Measurements from ENCODE around the gene GJA4. TPM values are rescaled to one million over a fixed set of nuclear protein-coding genes. Genes with fewer than 3 reads are reported as not detected.

The GJA4 gene
- total RNA-seq, 1 experiment from 2014 or later: not detected

DNA sequence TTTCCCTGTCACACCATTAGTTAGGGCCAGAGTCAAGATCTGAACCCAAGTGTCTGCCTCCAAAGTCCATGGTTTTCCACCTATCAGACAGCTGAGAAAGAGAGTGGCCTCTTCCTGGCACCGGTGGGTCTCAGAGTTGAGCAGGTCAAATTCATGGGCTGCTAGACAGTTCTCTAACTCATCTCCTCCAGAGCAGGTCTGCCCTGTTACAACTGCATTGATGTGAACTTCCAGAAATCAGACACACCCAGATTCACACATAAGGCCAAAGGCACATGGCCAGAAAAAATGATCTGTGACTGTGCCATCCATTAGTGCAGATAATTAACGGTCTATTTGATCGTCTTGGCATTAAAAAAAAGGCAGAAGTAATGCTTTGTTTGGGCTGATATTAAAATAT is 49.3 kb downstream of the GJA4 start:
- Mint-ChIP-seq H3K27ac (ENCODE audit: unreplicated experiment) (no peak overlapping the region), H3K9me3 (ENCODE audit: unreplicated experiment) (no peaks in the 10 kb centered on the region), H3K4me3 (ENCODE audit: unreplicated experiment) (no peak overlapping the region), H3K36me3 (ENCODE audit: insufficient read depth, unreplicated experiment) (no peaks in the 10 kb centered on the region), H3K4me1 (ENCODE audit: low read depth, unreplicated experiment) (peaks cover 5% of the 10 kb centered on the region), H3K27me3 (ENCODE audit: insufficient read depth, unreplicated experiment) (no peaks in the 10 kb centered on the region)
- Histone ChIP-seq H3K9me3 (no peaks in the 10 kb centered on the region), H3K4me3 (ENCODE audit: low read depth, low read length) (no peak overlapping the region), H3K36me3 (ENCODE audit: control insufficient read depth, insufficient read depth, low read length) (no peaks in the 10 kb centered on the region), H3K4me1 (peaks cover 16% of the 10 kb centered on the region; the same call in 1 of the 2 replicates), H3K27me3 (replicated peaks; ENCODE audit: control insufficient read depth, insufficient read depth, low read length) (no peaks in the 10 kb centered on the region)
- ChIA-PET POLR2A (no interaction called here), CTCF (interaction anchor here (1.7 kb wide), 1 partner anchor 11 kb away, joined by 6 read pairs; no protein-coding TSS in a partner anchor)
- intact Hi-C loops (cut with micrococcal nuclease; ENCODE audit: unreplicated experiment): no loop called here
- BruUV-seq (replicated peaks): no TSS peak
- DNase-seq: no peak
- TF ChIP-seq, protein P1, sequence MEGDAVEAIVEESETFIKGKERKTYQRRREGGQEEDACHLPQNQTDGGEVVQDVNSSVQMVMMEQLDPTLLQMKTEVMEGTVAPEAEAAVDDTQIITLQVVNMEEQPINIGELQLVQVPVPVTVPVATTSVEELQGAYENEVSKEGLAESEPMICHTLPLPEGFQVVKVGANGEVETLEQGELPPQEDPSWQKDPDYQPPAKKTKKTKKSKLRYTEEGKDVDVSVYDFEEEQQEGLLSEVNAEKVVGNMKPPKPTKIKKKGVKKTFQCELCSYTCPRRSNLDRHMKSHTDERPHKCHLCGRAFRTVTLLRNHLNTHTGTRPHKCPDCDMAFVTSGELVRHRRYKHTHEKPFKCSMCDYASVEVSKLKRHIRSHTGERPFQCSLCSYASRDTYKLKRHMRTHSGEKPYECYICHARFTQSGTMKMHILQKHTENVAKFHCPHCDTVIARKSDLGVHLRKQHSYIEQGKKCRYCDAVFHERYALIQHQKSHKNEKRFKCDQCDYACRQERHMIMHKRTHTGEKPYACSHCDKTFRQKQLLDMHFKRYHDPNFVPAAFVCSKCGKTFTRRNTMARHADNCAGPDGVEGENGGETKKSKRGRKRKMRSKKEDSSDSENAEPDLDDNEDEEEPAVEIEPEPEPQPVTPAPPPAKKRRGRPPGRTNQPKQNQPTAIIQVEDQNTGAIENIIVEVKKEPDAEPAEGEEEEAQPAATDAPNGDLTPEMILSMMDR (IDR thresholded peaks at IDR 0.05; ENCODE audit: insufficient read depth in 1 of 2, low read depth in 1 of 2, low read length in 1 of 2, severe bottlenecking in 1 of 2, unreplicated experiment in 1 of 2): no peak

DNA sequence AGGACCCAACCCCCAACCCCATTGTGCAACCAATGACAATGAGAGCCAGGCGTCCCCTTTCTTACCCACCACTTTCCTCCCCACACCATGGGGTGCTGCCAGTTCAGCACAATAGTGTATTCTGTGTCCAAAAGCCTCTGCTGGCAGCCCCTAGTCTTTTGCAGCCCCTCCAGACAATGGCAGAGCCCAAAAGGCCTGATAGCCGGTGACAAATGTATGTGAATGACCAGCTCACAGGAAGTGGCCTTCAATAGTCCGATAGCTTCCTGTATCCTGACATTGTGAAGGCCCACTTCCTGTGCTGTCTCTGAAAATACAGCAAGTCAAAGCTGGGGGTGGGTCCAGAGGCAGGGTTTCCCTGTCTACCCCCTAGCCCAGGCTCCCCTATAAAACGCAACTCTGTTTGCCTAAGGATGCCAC is 50.2 kb downstream of the GJA4 start:
- ChIA-PET POLR2A (no interaction called here), CTCF (no interaction called here)
- no peak overlapping the region for H3K27ac Mint-ChIP-seq (ENCODE audit: unreplicated experiment)
- Histone ChIP-seq H3K4me1 (peaks cover 16% of the 10 kb centered on the region; the same call in 1 of the 2 replicates), H3K9me3 (no peaks in the 10 kb centered on the region), H3K36me3 (ENCODE audit: control insufficient read depth, insufficient read depth, low read length) (no peaks in the 10 kb centered on the region), H3K4me3 (ENCODE audit: low read depth, low read length) (no peak overlapping the region), H3K27me3 (replicated peaks; ENCODE audit: control insufficient read depth, insufficient read depth, low read length) (no peaks in the 10 kb centered on the region)
- intact Hi-C loops (cut with micrococcal nuclease; ENCODE audit: unreplicated experiment): no loop called here
- DNase-seq: no peak
- H3K27me3 Mint-ChIP-seq (ENCODE audit: insufficient read depth, unreplicated experiment): no peaks in the 10 kb centered on the region
- H3K4me3 Mint-ChIP-seq (ENCODE audit: unreplicated experiment): no peak overlapping the region
- BruUV-seq (replicated peaks): no TSS peak
- H3K4me1 Mint-ChIP-seq (ENCODE audit: low read depth, unreplicated experiment): peaks cover 5% of the 10 kb centered on the region
- H3K36me3 Mint-ChIP-seq (ENCODE audit: insufficient read depth, unreplicated experiment): no peaks in the 10 kb centered on the region
- no peaks in the 10 kb centered on the region for H3K9me3 Mint-ChIP-seq (ENCODE audit: unreplicated experiment)
- TF ChIP-seq, protein P1 (IDR thresholded peaks at IDR 0.05; ENCODE audit: insufficient read depth in 1 of 2, low read depth in 1 of 2, low read length in 1 of 2, severe bottlenecking in 1 of 2, unreplicated experiment in 1 of 2): no peak

DNA sequence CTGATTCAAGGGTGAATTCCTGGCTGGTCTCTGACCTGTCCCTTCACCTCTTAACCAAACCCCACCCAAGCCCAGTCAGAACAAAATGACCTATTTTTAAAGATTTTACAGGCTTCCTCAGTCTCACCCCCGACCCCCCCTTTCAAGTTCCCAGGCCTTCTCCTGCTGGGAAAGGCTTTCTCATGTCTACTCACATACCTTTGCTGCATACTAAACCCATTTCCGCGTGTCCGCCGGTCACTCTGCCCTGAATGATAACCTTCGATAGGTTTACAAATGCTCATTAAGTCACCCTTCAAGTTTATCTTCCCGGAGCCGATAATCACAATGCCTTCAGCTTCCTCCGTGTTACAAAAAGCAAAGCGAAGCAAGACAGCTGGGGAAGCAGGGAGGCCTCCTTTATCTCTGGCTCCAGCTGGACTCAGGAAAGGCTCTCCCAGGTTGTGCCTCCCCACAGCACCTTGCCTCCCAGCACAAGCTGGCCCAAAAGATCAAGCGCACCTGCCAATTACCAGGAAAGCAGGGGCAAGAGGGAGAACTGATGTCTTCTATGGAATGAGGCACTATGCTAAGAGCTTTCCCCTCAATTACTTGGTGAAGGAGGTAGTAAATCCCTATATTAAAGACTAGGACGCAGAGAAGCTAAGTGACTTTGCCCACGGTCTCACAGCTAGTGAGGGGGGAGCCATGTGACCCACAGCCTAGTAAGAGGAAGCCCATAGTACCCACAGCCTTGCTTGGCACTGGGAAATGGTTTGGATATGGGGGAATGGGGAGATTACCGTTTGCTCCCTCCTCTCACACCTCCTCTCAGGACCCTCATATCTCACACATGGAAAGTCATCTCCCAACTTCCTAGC is 50.8 kb downstream of the GJA4 start:
- no TSS peak for BruUV-seq (replicated peaks)
- DNase-seq: no peak
- Mint-ChIP-seq H3K4me1 (ENCODE audit: low read depth, unreplicated experiment) (peaks cover 5% of the 10 kb centered on the region), H3K4me3 (ENCODE audit: unreplicated experiment) (no peak overlapping the region), H3K9me3 (ENCODE audit: unreplicated experiment) (no peaks in the 10 kb centered on the region), H3K27me3 (ENCODE audit: insufficient read depth, unreplicated experiment) (no peaks in the 10 kb centered on the region), H3K27ac (ENCODE audit: unreplicated experiment) (no peak overlapping the region), H3K36me3 (ENCODE audit: insufficient read depth, unreplicated experiment) (no peaks in the 10 kb centered on the region)
- intact Hi-C loops (cut with micrococcal nuclease; ENCODE audit: unreplicated experiment): no loop called here
- POLR2A ChIA-PET: interaction anchor here (0.8 kb wide), 1 partner anchor 16 kb away, joined by 3 read pairs; the partner anchor contains the start of gene SMIM12
- H3K9me3 ChIP-seq: no peaks in the 10 kb centered on the region
- CTCF ChIA-PET: interaction anchor here (1.5 to 1.6 kb wide), 2 partner anchors 9 to 57 kb away, joined by 3 to 5 read pairs; no protein-coding TSS in a partner anchor
- H3K27me3 ChIP-seq (replicated peaks; ENCODE audit: control insufficient read depth, insufficient read depth, low read length): no peaks in the 10 kb centered on the region
- H3K4me1 ChIP-seq: peaks cover 16% of the 10 kb centered on the region; the same call in 1 of the 2 replicates
- H3K36me3 ChIP-seq (ENCODE audit: control insufficient read depth, insufficient read depth, low read length): no peaks in the 10 kb centered on the region
- TF ChIP-seq, protein P1 (IDR thresholded peaks at IDR 0.05; ENCODE audit: insufficient read depth in 1 of 2, low read depth in 1 of 2, low read length in 1 of 2, severe bottlenecking in 1 of 2, unreplicated experiment in 1 of 2): no peak
- H3K4me3 ChIP-seq (ENCODE audit: low read depth, low read length): no peak overlapping the region

All from Caco-2 (cell line).